ENCODE results near the gene COL23A1. TPM values are rescaled to one million over a fixed set of nuclear protein-coding genes. Genes with fewer than 3 reads are reported as not detected.

COL23A1 gene
- total RNA-seq, 2 donors from 2014 or later = 1.5 to 2.5 TPM

DNA sequence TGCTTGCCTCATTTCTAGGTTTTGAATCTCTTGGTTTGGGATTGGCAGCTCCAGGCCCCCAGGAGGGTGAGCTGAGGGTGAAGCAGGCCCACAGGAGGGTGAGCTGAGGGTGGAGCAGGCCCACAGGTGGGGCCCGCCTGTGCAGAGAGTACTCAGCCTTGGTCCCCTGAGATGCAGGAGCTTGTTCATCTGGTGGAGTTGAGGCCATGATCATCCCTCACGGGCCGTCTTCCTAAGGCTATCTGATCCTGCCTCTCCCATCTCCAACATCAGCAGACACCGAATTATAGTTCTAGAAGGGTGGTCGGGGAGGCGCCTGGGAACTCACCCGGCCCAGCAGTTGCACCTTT lies 225.9 kb downstream of the COL23A1 start:
- Histone ChIP-seq H3K9me3 (no peaks in the 10 kb centered on the region), H3K27me3 (replicated peaks; ENCODE audit: insufficient read depth) (no peaks in the 10 kb centered on the region), H3K4me3 (no peak overlapping the region), H3K27ac (no peak overlapping the region), H3K4me1 (ENCODE audit: control insufficient read depth in 1 of 2, low read depth in 2 of 2) (no peaks in the 10 kb centered on the region), H3K36me3 (no peaks in the 10 kb centered on the region)
- TF ChIP-seq, protein P1, sequence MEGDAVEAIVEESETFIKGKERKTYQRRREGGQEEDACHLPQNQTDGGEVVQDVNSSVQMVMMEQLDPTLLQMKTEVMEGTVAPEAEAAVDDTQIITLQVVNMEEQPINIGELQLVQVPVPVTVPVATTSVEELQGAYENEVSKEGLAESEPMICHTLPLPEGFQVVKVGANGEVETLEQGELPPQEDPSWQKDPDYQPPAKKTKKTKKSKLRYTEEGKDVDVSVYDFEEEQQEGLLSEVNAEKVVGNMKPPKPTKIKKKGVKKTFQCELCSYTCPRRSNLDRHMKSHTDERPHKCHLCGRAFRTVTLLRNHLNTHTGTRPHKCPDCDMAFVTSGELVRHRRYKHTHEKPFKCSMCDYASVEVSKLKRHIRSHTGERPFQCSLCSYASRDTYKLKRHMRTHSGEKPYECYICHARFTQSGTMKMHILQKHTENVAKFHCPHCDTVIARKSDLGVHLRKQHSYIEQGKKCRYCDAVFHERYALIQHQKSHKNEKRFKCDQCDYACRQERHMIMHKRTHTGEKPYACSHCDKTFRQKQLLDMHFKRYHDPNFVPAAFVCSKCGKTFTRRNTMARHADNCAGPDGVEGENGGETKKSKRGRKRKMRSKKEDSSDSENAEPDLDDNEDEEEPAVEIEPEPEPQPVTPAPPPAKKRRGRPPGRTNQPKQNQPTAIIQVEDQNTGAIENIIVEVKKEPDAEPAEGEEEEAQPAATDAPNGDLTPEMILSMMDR (IDR thresholded peaks at IDR 0.05) = no peak
- ATAC-seq (ENCODE audit: insufficient number of reproducible peaks, low FRiP score, low read depth) (no peak), DNase-seq (ENCODE audit: low spot score) (no peak)

DNA sequence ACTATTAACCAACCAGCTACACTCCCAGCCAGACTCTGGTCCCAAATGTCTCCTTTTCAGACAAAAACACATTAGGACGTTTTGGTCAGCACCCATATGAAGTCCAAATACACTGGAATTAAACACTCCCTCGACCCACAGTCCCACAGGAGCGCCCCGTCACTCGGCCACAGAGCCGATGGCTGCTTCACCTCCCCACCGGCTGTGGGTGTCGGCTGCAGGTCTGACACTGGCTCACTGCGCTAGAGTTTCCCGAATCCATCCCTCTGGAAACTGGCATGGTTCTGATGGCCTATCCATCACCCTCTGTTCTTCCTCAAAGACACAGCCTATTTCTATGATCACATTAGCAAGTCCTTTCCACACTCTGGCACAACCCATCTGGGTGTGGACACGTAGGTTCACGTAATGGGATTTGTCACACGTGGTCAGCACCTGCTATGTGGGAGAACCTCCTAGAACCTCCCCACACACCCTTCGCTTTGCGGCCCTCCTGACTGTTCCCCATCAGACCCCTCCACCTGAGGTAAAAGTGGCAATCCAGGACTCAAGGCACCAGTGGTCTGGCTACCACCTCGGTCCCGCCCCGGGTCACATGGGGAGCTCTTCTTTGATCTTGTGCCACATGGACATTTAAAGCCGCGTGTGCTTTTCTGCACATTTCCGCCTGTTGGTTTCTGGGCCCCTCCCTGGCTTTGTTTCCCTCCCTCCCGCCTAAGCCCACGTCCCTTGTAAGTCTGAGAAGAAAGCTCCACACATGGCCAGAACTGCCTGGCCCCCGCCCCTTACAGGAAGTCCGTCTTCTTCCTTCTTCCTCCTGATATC lies 226.5 kb downstream of the COL23A1 start:
- no peaks in the 10 kb centered on the region for H3K36me3 ChIP-seq
- H3K27me3 ChIP-seq (replicated peaks; ENCODE audit: insufficient read depth) = no peaks in the 10 kb centered on the region
- no peak overlapping the region for H3K4me3 ChIP-seq
- TF ChIP-seq, protein P1 (IDR thresholded peaks at IDR 0.05) = no peak
- H3K27ac ChIP-seq = no peak overlapping the region
- no peak for DNase-seq (ENCODE audit: low spot score)
- H3K4me1 ChIP-seq (ENCODE audit: control insufficient read depth in 1 of 2, low read depth in 2 of 2) = no peaks in the 10 kb centered on the region
- no peaks in the 10 kb centered on the region for H3K9me3 ChIP-seq
- ATAC-seq (ENCODE audit: insufficient number of reproducible peaks, low FRiP score, low read depth) = no peak

DNA sequence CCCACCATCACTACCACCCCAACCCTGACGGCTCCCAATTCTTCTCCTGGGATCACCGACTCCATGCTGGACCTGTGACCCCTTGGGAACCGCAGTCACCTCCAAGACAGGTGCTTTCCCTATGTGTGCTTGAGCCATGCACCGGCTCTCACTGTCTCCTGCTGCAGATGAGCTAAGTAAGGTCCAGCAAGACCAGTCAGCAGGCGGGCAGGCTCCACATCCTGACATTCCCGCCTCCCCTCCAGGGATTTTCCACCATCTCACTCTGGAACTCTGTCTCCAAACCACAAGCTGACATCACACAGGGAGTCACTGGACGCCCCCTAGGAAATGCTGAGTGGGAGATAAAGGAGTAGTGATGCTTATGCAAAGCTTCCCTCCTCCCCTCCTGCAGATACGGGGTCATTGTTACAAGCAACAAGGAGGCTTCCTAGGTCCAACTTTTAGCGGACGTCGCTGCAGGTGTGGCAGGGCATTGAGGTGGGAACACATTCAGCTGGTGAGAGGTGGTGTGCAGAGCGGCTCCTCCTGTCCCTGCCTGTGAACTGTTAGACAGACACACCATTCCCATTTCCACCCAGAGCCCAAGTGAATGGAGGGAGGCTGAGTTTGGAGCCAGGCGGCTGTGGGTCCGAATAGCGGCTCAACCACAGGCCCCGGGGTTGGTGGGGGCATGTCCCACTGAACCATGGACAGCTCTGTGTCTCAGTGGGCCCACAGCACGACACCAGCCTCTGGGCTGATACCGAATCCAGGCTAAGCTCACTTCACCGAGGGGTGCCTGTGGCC lies 228.3 kb downstream of the COL23A1 start:
- no peaks in the 10 kb centered on the region for H3K9me3 ChIP-seq
- H3K27ac ChIP-seq = no peak overlapping the region
- H3K4me3 ChIP-seq = no peak overlapping the region
- H3K36me3 ChIP-seq = no peaks in the 10 kb centered on the region
- TF ChIP-seq, protein P1 (IDR thresholded peaks at IDR 0.05) = no peak
- DNase-seq (ENCODE audit: low spot score) (no peak), ATAC-seq (ENCODE audit: insufficient number of reproducible peaks, low FRiP score, low read depth) (no peak)
- H3K27me3 ChIP-seq (replicated peaks; ENCODE audit: insufficient read depth) = no peaks in the 10 kb centered on the region
- H3K4me1 ChIP-seq (ENCODE audit: control insufficient read depth in 1 of 2, low read depth in 2 of 2) = peaks cover 0 to 5% of the 10 kb centered on the region in 2 donors

DNA sequence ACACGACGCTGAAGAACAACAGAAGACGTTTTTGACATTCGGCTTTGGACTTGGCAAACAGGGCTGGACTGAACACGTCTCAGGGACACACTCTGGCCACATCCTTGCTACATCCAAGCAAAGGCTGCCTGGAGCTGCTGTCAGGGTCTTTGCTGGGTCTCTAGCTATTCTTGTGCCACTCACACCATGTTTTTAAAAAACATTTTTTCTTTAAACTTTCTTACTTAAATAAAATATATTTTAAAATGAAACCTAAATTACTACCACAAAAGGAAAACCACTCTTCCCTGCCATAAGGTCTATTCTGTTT lies 229.3 kb downstream of the COL23A1 start:
- peaks cover 2% of the 10 kb centered on the region for H3K27me3 ChIP-seq (replicated peaks; ENCODE audit: insufficient read depth)
- ATAC-seq (ENCODE audit: insufficient number of reproducible peaks, low FRiP score, low read depth) (no peak), DNase-seq (ENCODE audit: low spot score) (no peak)
- H3K4me1 ChIP-seq (ENCODE audit: control insufficient read depth in 1 of 2, low read depth in 2 of 2) = peaks cover 5 to 14% of the 10 kb centered on the region in 2 donors
- no peak overlapping the region for H3K27ac ChIP-seq
- H3K36me3 ChIP-seq = no peaks in the 10 kb centered on the region
- TF ChIP-seq, protein P1 (IDR thresholded peaks at IDR 0.05) = no peak
- H3K4me3 ChIP-seq = no peak overlapping the region
- H3K9me3 ChIP-seq = no peaks in the 10 kb centered on the region

DNA sequence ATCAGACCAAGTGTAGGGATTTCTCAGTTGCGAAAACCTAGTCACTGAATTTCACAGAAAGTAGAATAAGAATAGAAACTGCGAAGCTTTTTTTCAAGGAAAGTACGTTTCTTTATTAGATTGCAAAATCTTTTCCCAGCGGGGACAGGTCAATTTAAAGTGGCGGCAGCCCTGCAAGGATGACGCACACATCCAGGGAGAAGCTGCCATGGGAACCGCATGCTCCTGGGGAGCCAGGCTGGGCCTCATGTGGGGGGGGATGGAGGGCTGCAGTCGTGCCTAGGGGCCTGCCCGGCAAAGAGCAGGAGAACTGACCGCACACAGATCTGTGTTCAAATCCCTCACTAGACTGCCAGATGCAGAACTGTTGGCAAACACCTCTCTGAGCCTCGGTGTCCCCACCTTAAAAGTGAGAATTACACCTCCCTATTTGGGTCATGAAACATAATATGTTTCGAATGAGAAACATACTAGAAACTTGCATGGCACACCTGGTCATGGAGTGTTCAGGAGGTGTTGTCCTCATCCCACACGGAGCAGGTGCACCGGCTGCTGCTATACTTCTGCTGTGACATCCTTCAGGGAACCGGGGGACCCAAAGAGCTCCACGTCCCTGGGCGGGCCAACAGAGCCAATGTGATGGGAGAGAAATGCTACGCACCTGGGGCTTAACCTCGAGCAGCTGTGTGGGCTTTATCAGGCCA lies 229.8 kb downstream of the COL23A1 start:
- TF ChIP-seq, protein P1 (IDR thresholded peaks at IDR 0.05) = no peak
- ATAC-seq (ENCODE audit: insufficient number of reproducible peaks, low FRiP score, low read depth) (no peak), DNase-seq (ENCODE audit: low spot score) (no peak)
- Histone ChIP-seq H3K4me1 (ENCODE audit: control insufficient read depth in 1 of 2, low read depth in 2 of 2) (peaks cover 5 to 14% of the 10 kb centered on the region in 2 donors), H3K27ac (no peak overlapping the region), H3K4me3 (no peak overlapping the region), H3K36me3 (no peaks in the 10 kb centered on the region), H3K9me3 (no peaks in the 10 kb centered on the region), H3K27me3 (replicated peaks; ENCODE audit: insufficient read depth) (peaks cover 7% of the 10 kb centered on the region)

Data from thoracic aorta (tissue), 2 donors.